ENCODE measurements around the gene EIF5B.

Gene EIF5B

GRCh38 chr2:99414566-99414965 is 77.4 kb downstream of the EIF5B start:
- no peak for DNase-seq

- no peak for DNase-seq
These were observed 80.2 kb downstream of the EIF5B start for GRCh38 chr2:99417396-99417795.

GRCh38 chr2:99420031-99420430 is 82.8 kb downstream of the EIF5B start:
- no peak for DNase-seq

- no peak for DNase-seq
These were observed 83.6 kb downstream of the EIF5B start for GRCh38 chr2:99420751-99421299.

GRCh38 chr2:99421469-99421868 is 84.3 kb downstream of the EIF5B start:
- DNase-seq: no peak

GRCh38 chr2:99422599-99422998 is 85.4 kb downstream of the EIF5B start:
- no peak for DNase-seq

- DNase-seq: no peak
These were observed 87.2 kb downstream of the EIF5B start for GRCh38 chr2:99424371-99424770.

- DNase-seq: no peak
These were observed 87.8 kb downstream of the EIF5B start for GRCh38 chr2:99425022-99425421.

- no peak for DNase-seq
These were observed 93.6 kb downstream of the EIF5B start for GRCh38 chr2:99430614-99431291.

- no peak for DNase-seq
These were observed 94.5 kb downstream of the EIF5B start for GRCh38 chr2:99431587-99432275.

- DNase-seq: no peak
These were observed 96.2 kb downstream of the EIF5B start for GRCh38 chr2:99433340-99433739.

GRCh38 chr2:99436874-99437273 is 99.7 kb downstream of the EIF5B start:
- no peak for DNase-seq

- DNase-seq: no peak
These were observed 102.8 kb downstream of the EIF5B start for GRCh38 chr2:99439971-99440505.

GRCh38 chr2:99442837-99443236 is 105.6 kb downstream of the EIF5B start:
- DNase-seq: peak; percentile 64

- no peak for DNase-seq
These were observed 107.0 kb downstream of the EIF5B start for GRCh38 chr2:99444222-99444621.

- DNase-seq: no peak
These were observed 107.9 kb downstream of the EIF5B start for GRCh38 chr2:99445065-99445464.

- peak; percentile 36 for DNase-seq
These were observed 111.4 kb downstream of the EIF5B start for GRCh38 chr2:99448556-99448955.

GRCh38 chr2:99450199-99450598 is 113.0 kb downstream of the EIF5B start:
- DNase-seq: no peak
